ENCODE results near the gene AKAP17A. TPM values are rescaled to one million over a fixed set of nuclear protein-coding genes. Genes with fewer than 3 reads are reported as not detected.

Gene AKAP17A
- total RNA-seq, 4 donors from 2014 or later: 34.3 to 67.2 (median 37.8) TPM

- DNase-seq (ENCODE audit: low spot score in 2 of 2): peak in 1 of 2 donors; percentile 81
- no peak overlapping the region for H3K4me3 ChIP-seq (ENCODE audit: low read depth, poor library complexity, severe bottlenecking)
- intact Hi-C loops (cut with DNase I; ENCODE audit: low total_unique reads): no loop called here
- WGBS, 2 donors: 92% methylated on average over 24 to 25 of the region's 25 CpGs
- TF ChIP-seq CTCF (IDR thresholded peaks at IDR 0.05) (no peak), POLR2A (IDR thresholded peaks at IDR 0.05) (no peak)
Observed at GRCh38 chrX:1597345-1598020, 6.1 kb downstream of the AKAP17A start.

- TF ChIP-seq POLR2A (IDR thresholded peaks at IDR 0.05): no peak
- TF ChIP-seq CTCF (IDR thresholded peaks at IDR 0.05): no peak
- intact Hi-C loops (cut with DNase I; ENCODE audit: low total_unique reads): no loop called here
- peak in 1 of 2 donors; percentile 78 for DNase-seq (ENCODE audit: low spot score in 2 of 2)
- WGBS, 2 donors: 87% methylated on average over 46 to 47 of the region's 50 CpGs
- H3K4me3 ChIP-seq (ENCODE audit: low read depth, poor library complexity, severe bottlenecking): no peak overlapping the region
Observed at GRCh38 chrX:1598021-1598875, 6.8 kb downstream of the AKAP17A start.

GRCh38 chrX:1598876-1599790 lies 7.7 kb downstream of the AKAP17A start:
- peak in 1 of 2 donors; percentile 52 for DNase-seq (ENCODE audit: low spot score in 2 of 2)
- WGBS, 2 donors: 92 to 94% methylated on average over 57 of the region's 57 CpGs
- intact Hi-C loops (cut with DNase I; ENCODE audit: low total_unique reads): no loop called here
- no peak for TF ChIP-seq POLR2A (IDR thresholded peaks at IDR 0.05)
- no peak for TF ChIP-seq CTCF (IDR thresholded peaks at IDR 0.05)
- no peak overlapping the region for H3K4me3 ChIP-seq (ENCODE audit: low read depth, poor library complexity, severe bottlenecking)

- TF ChIP-seq POLR2A (IDR thresholded peaks at IDR 0.05) (no peak), CTCF (IDR thresholded peaks at IDR 0.05) (no peak)
- WGBS, 2 donors: 95 to 97% methylated on average over 32 to 33 of the region's 36 CpGs
- H3K4me3 ChIP-seq (ENCODE audit: low read depth, poor library complexity, severe bottlenecking): no peak overlapping the region
- intact Hi-C loops (cut with DNase I; ENCODE audit: low total_unique reads): no loop called here
- peak in 1 of 2 donors; percentile 72 for DNase-seq (ENCODE audit: low spot score in 2 of 2)
Observed at GRCh38 chrX:1599791-1600405, 8.5 kb downstream of the AKAP17A start.

- TF ChIP-seq POLR2A (IDR thresholded peaks at IDR 0.05) (no peak), CTCF (IDR thresholded peaks at IDR 0.05) (no peak)
- peak in 1 of 2 donors; percentile 54 for DNase-seq (ENCODE audit: low spot score in 2 of 2)
- intact Hi-C loops (cut with DNase I; ENCODE audit: low total_unique reads): no loop called here
- no peak overlapping the region for H3K4me3 ChIP-seq (ENCODE audit: low read depth, poor library complexity, severe bottlenecking)
- WGBS, 2 donors: 97 to 98% methylated on average over 35 to 52 of the region's 52 CpGs
Observed at GRCh38 chrX:1600406-1601050, 9.1 kb downstream of the AKAP17A start.

Measured in lower leg skin (tissue), 4 donors.